Upper lobe of right lung (tissue), 1 donor: Measurements from ENCODE around the gene MEGF10. TPM values are rescaled to one million over a fixed set of nuclear protein-coding genes. Genes with fewer than 3 reads are reported as not detected.

Experiments used
- ATAC-seq: fragments of 200-7000 bp; cut with Tn5 transposase; one replicate; pipeline ENCODE4 v1.9.1; 2020; ENCODE audit warnings: mild to moderate bottlenecking, moderate library complexity
- DNase-seq: peaks from one replicate; pipeline ENCODE4 v3.0.0-alpha.2; 2020
- H3K27ac ChIP-seq: fragments of 200-600 bp; one replicate; pipeline ENCODE4 v1.8.0; 2022
- H3K27me3 ChIP-seq: fragments of 200-600 bp; one replicate; pipeline ENCODE4 v1.8.0; 2022; ENCODE audit warnings: mild to moderate bottlenecking
- H3K36me3 ChIP-seq: fragments of 200-600 bp; one replicate; pipeline ENCODE4 v1.8.0; 2022
- H3K4me1 ChIP-seq: fragments of 200-600 bp; one replicate; pipeline ENCODE4 v1.8.0; 2022
- H3K4me3 ChIP-seq: fragments of 200-600 bp; one replicate; pipeline ENCODE4 v1.8.0; 2022; ENCODE audit warnings: mild to moderate bottlenecking
- H3K9me3 ChIP-seq: fragments of 200-600 bp; one replicate; pipeline ENCODE4 v1.8.0; 2022
- intact Hi-C: fragments of 100-400 bp; cut with DNase I; formaldehyde crosslinking; loops from one replicate; pipeline ENCODE4 v1.11.0; 2022
- total RNA-seq: library from RNA; stranded (reverse); fragmentation: NEBNext Ultra II Directional; extraction: Animal tissue kit (Norgen Biotek cat#: 25700); gene quantifications from one replicate; pipeline ENCODE4 v1.2.1, GENCODE V29; 2021
- TF ChIP-seq, protein P1 (sequence below): fragments of 200-600 bp; IDR thresholded peaks from one replicate; pipeline ENCODE4 v1.8.0; 2022; ENCODE audit warnings: antibody characterized with exemption
- donor health status: DM: no; HTN: yes; CAD: no; lungs with severe emphysema.

Gene MEGF10
- total RNA-seq, 1 donor from 2014 or later: 0.26 TPM

DNA sequence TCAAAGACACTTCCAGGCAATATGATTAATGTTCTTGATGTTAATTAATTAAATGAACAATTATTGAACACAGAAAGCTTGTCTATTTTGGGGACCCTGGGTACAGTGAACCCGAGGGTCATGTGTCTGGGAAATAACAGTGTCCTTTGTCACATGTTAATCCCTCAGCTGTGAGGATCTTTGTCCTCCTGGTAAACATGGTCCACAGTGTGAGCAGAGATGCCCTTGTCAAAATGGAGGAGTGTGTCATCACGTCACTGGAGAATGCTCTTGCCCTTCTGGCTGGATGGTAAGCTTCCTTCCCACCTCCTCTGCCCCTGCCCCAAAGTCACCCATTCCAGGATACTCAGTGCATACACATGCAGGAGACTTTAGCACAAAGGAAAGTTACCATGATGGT is 107.9 kb downstream of the MEGF10 start:
- intact Hi-C loops: no loop called here
- TF ChIP-seq, protein P1, sequence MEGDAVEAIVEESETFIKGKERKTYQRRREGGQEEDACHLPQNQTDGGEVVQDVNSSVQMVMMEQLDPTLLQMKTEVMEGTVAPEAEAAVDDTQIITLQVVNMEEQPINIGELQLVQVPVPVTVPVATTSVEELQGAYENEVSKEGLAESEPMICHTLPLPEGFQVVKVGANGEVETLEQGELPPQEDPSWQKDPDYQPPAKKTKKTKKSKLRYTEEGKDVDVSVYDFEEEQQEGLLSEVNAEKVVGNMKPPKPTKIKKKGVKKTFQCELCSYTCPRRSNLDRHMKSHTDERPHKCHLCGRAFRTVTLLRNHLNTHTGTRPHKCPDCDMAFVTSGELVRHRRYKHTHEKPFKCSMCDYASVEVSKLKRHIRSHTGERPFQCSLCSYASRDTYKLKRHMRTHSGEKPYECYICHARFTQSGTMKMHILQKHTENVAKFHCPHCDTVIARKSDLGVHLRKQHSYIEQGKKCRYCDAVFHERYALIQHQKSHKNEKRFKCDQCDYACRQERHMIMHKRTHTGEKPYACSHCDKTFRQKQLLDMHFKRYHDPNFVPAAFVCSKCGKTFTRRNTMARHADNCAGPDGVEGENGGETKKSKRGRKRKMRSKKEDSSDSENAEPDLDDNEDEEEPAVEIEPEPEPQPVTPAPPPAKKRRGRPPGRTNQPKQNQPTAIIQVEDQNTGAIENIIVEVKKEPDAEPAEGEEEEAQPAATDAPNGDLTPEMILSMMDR: no peak
- DNase-seq (no peak), ATAC-seq (no peak)
- Histone ChIP-seq H3K27me3 (no peaks in the 10 kb centered on the region), H3K4me3 (no peak overlapping the region), H3K9me3 (no peaks in the 10 kb centered on the region), H3K27ac (no peak overlapping the region), H3K4me1 (no peaks in the 10 kb centered on the region), H3K36me3 (no peaks in the 10 kb centered on the region)

DNA sequence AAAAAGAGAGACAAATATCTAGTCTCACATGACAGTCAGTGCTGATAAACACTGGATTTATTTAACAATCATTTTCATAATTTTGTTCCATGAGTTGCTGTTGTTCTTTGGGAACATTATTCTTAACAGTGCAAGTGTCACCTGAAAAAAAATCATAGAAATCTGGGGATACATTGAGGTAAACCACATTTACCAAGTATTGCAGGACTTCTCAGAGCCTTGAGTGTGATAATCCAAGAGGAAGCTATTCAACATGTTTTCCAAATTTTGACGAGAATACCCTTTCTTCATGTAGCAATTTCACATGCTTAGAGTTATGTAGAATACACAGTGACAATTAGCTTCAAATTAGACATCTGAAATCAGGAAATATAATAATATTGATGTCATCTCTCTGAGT is 108.5 kb downstream of the MEGF10 start:
- no peak for ATAC-seq
- H3K4me3 ChIP-seq: no peak overlapping the region
- no peak for DNase-seq
- H3K27ac ChIP-seq: no peak overlapping the region
- H3K27me3 ChIP-seq: no peaks in the 10 kb centered on the region
- no peaks in the 10 kb centered on the region for H3K36me3 ChIP-seq
- TF ChIP-seq, protein P1: no peak
- intact Hi-C loops: no loop called here
- H3K9me3 ChIP-seq: no peaks in the 10 kb centered on the region
- no peaks in the 10 kb centered on the region for H3K4me1 ChIP-seq

DNA sequence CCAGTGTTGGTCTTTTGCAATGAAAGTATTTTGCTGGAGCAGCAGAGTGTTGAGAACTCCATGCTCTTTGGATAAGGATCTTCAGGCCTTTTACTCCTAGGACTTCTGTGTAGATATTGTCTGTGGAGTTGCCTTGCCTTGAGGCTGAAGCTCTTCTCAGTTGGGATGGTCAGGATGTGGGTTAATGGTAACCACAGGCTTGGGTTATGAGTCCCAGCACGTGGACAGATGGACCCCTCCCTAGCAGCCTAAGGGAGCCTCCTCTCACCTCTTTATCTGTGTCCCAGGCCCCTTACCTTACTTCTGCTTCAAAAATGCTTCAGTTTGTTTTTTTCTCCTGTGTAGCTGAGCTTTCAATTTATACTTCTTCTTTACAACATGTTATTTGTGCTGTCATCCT is 109.9 kb downstream of the MEGF10 start:
- no peaks in the 10 kb centered on the region for H3K36me3 ChIP-seq
- intact Hi-C loops: no loop called here
- TF ChIP-seq, protein P1: no peak
- H3K4me3 ChIP-seq: no peak overlapping the region
- no peaks in the 10 kb centered on the region for H3K27me3 ChIP-seq
- H3K9me3 ChIP-seq: no peaks in the 10 kb centered on the region
- H3K4me1 ChIP-seq: no peaks in the 10 kb centered on the region
- no peak for ATAC-seq
- DNase-seq: no peak
- no peak overlapping the region for H3K27ac ChIP-seq

DNA sequence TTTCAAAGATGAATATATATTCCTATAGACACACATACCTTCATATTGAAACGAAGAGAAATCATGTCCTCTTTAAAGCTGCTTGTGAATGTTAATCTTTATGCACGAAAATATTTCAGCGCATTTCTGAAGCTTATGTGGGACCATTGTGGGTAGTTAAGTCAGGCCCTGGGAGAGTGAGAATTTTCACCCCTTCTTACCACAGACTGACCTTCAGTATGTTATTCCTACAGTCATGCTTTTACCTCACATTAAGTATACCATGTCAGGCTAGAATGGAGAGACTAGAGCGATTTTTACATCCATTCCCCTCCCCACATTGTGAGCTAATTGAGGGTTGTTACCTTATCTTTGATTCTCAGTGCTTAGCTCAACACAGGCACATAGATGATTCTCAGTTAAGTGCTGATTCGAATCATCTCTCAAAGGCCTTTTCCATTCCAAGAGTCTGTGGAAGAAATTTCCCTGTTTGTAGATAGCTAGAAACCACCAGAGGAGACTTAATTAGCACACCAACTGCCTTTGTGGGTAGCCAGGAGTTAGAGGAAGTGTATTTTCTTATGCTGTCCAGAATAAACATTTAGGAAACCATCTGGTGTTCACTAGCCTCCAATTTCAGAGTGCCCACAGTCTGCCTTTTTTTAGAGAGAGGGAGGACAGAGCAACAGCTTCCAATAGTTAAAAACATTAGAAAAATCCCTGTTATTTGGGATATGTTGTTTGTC is 110.5 kb downstream of the MEGF10 start:
- Histone ChIP-seq H3K4me3 (no peak overlapping the region), H3K27me3 (no peaks in the 10 kb centered on the region), H3K9me3 (no peaks in the 10 kb centered on the region), H3K36me3 (no peaks in the 10 kb centered on the region), H3K4me1 (no peaks in the 10 kb centered on the region), H3K27ac (no peak overlapping the region)
- ATAC-seq: no peak
- TF ChIP-seq, protein P1: no peak
- DNase-seq: no peak
- intact Hi-C loops: no loop called here

DNA sequence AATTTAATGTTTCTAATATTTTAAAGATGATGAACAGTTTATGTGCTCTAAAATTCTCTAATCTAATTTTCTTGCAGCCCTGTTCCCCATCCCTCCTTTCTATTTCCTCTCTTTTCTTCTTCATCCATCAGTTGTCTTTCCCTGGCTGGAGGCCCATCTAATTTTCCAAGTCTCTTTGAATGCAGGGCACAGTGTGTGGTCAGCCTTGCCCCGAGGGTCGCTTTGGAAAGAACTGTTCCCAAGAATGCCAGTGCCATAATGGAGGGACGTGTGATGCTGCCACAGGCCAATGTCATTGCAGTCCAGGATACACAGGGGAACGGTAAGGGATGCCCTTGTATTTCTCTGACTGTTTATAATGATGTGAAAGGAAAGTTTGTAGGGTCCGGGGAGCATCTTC is 111.8 kb downstream of the MEGF10 start:
- intact Hi-C loops: no loop called here
- ATAC-seq (no peak), DNase-seq (no peak)
- Histone ChIP-seq H3K27me3 (no peaks in the 10 kb centered on the region), H3K4me1 (no peaks in the 10 kb centered on the region), H3K9me3 (no peaks in the 10 kb centered on the region), H3K4me3 (no peak overlapping the region), H3K36me3 (no peaks in the 10 kb centered on the region), H3K27ac (no peak overlapping the region)
- TF ChIP-seq, protein P1: no peak

DNA sequence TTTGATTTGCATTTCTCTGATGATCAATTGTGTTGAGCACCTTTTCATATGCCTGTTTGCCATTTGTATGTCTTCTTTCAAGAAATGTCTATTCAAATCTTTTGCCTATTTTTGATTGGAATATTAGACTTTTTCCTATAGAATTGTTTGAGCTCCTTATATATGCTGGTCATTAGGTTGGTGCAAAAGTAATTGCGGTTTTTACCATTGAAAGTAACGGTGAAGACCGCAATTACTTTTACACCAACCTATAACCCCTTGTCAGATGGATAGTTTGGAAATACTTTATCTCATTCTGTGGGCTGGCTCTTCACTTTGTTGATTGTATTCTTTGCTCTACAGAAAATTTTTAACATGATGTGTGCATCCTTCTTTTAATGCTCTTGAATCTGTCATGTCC is 113.6 kb downstream of the MEGF10 start:
- intact Hi-C loops: no loop called here
- Histone ChIP-seq H3K4me3 (no peak overlapping the region), H3K36me3 (no peaks in the 10 kb centered on the region), H3K4me1 (no peaks in the 10 kb centered on the region), H3K27ac (no peak overlapping the region), H3K27me3 (no peaks in the 10 kb centered on the region), H3K9me3 (no peaks in the 10 kb centered on the region)
- TF ChIP-seq, protein P1: no peak
- ATAC-seq: no peak
- no peak for DNase-seq
